B cell (primary cell): ENCODE results near the gene CDKAL1. TPM values are rescaled to one million over a fixed set of nuclear protein-coding genes. Genes with fewer than 3 reads are reported as not detected.

Experiments
- ATAC-seq: fragments of 200-7000 bp; cut with Tn5 transposase; one replicate; pipeline ENCODE4 v1.10.0; 2021; ENCODE audit warnings: low read depth, mild to moderate bottlenecking, moderate number of reproducible peaks, moderate library complexity
- CTCF ChIA-PET: fragments of 350-600 bp; sonication (Branson Sonifier 250); formaldehyde crosslinking; loops from one replicate; lab custom pipeline; 2021; ENCODE audit warnings: antibody characterized with exemption, inconsistent platforms; lab: Charles Lee
- POLR2A ChIA-PET: fragments of 350-600 bp; sonication (Branson Sonifier 250); formaldehyde crosslinking; loops from one replicate; lab custom pipeline; 2021; ENCODE audit warnings: antibody characterized with exemption; lab: Charles Lee
- DNase-seq: peaks from one replicate; pipeline ENCODE4 v3.0.0; 2013
- H2AFZ ChIP-seq: 2 replicates; pipeline ENCODE4 v1.6.1; 2012; ENCODE audit warnings: mild to moderate bottlenecking, low read depth, low read length; ENCODE audit not compliant: insufficient read depth, poor library complexity, severe bottlenecking
- H3K27ac ChIP-seq, 2 donors: 1 replicate in 1 of 2; 2 replicates in 1 of 2; pipeline ENCODE4 v1.5.1; 2012 to 2013; ENCODE audit warnings: low read length in 2 of 2, mild to moderate bottlenecking in 2 of 2, moderate library complexity in 1 of 2
- H3K27me3 ChIP-seq, 4 experiments: fragments of 200-600 bp in 1 of 4; sonication (generic) in 1 of 4; replicated peaks in 1 of 4; 1 replicate in 2 of 4; 2 replicates in 2 of 4; pipeline versions ENCODE4 v1.6.1 to v1.7.0; 2013 to 2016; ENCODE audit warnings: low read length in 3 of 4, mild to moderate bottlenecking in 2 of 4, mixed read lengths in 1 of 4, moderate library complexity in 1 of 4; ENCODE audit not compliant: insufficient read depth in 4 of 4, control insufficient read depth in 3 of 4; ENCODE audit errors: control extremely low read depth in 1 of 4
- H3K36me3 ChIP-seq, 2 experiments: replicated peaks in 1 of 2; 1 replicate in 1 of 2; 2 replicates in 1 of 2; pipeline versions ENCODE4 v1.6.1 to v1.7.1; 2013; ENCODE audit warnings: low read length in 1 of 2; ENCODE audit not compliant: insufficient read depth in 2 of 2, control insufficient read depth in 1 of 2; ENCODE audit errors: control extremely low read depth in 1 of 2, extremely low read depth in 1 of 2
- H3K4me1 ChIP-seq, 2 donors: fragments of 200-600 bp in 1 of 2; sonication (generic) in 1 of 2; 1 replicate in 1 of 2; 2 replicates in 1 of 2; pipeline versions ENCODE4 v1.5.1 to v1.6.1; 2013 to 2017; ENCODE audit warnings: low read length in 2 of 2; ENCODE audit not compliant: control insufficient read depth in 2 of 2, insufficient read depth in 2 of 2
- H3K4me2 ChIP-seq: replicated peaks from 2 replicates; pipeline ENCODE3; 2012; ENCODE audit warnings: mild to moderate bottlenecking, low read depth, low read length; ENCODE audit not compliant: poor library complexity, severe bottlenecking
- H3K4me3 ChIP-seq, 5 experiments: fragments of 200-600 bp in 1 of 5; sonication (generic) in 1 of 5; 1 replicate in 3 of 5; 2 replicates in 2 of 5; pipeline versions ENCODE4 v1.5.1 to v1.7.0; 2011 to 2016; ENCODE audit warnings: low read length in 4 of 5, mild to moderate bottlenecking in 4 of 5, low read depth in 2 of 5, control low read depth in 1 of 5, moderate library complexity in 1 of 5; ENCODE audit not compliant: insufficient read depth in 1 of 5; ENCODE audit errors: control extremely low read depth in 1 of 5, extremely low read depth in 1 of 5
- H3K79me2 ChIP-seq: fragments of 200-600 bp; sonication (generic); one replicate; pipeline ENCODE4 v1.6.0; 2016; ENCODE audit warnings: low read length; ENCODE audit not compliant: control insufficient read depth, insufficient read depth
- H3K9ac ChIP-seq: fragments of 200-600 bp; sonication (generic); 2 replicates; pipeline ENCODE4 v1.6.1; 2017; ENCODE audit warnings: mild to moderate bottlenecking, low read length, moderate library complexity
- H3K9me3 ChIP-seq, 3 donors: one replicate each; pipeline versions ENCODE4 v1.6.1 to v1.7.1; 2013; ENCODE audit warnings: low read length in 2 of 3; ENCODE audit not compliant: control insufficient read depth in 2 of 3, insufficient read depth in 1 of 3; ENCODE audit errors: control extremely low read depth in 1 of 3
- H4K20me1 ChIP-seq: 2 replicates; pipeline ENCODE4 v1.6.0; 2012; ENCODE audit warnings: mild to moderate bottlenecking, low read length; ENCODE audit not compliant: insufficient read depth, control insufficient read depth, poor library complexity, severe bottlenecking
- H3K27ac Mint-ChIP-seq: one replicate; pipeline ENCODE4 v1.8.0; 2021; ENCODE audit warnings: mixed read lengths
- H3K27me3 Mint-ChIP-seq: one replicate; pipeline ENCODE4 v1.8.0; 2021; ENCODE audit warnings: mixed read lengths
- H3K4me1 Mint-ChIP-seq: one replicate; pipeline ENCODE4 v1.8.0; 2021; ENCODE audit warnings: mixed read lengths
- H3K4me3 Mint-ChIP-seq: one replicate; pipeline ENCODE4 v1.8.0; 2021; ENCODE audit warnings: mixed read lengths
- H3K9me3 Mint-ChIP-seq: one replicate; pipeline ENCODE4 v1.8.0; 2022; ENCODE audit warnings: mixed read lengths; ENCODE audit not compliant: insufficient read depth
- CTCF ChIP-seq: fragments of 200-600 bp; IDR thresholded peaks from one replicate; pipeline ENCODE4 v1.8.0; 2022; ENCODE audit warnings: antibody characterized with exemption, mild to moderate bottlenecking
- EZH2 ChIP-seq: IDR thresholded peaks from 2 replicates; pipeline ENCODE4 v1.6.1; 2012; ENCODE audit warnings: borderline replicate concordance, low read depth, mild to moderate bottlenecking, moderate library complexity, low read length; ENCODE audit not compliant: insufficient read depth, poor library complexity, severe bottlenecking
- WGBS: methylation state at CpG from one replicate; pipeline ENCODE4 v1.1.5; 2013; ENCODE audit warnings: missing lambda C conversion rate; ENCODE audit not compliant: insufficient coverage; 5-methylcytosine and 5-hydroxymethylcytosine counted together
- intact Hi-C: fragments of 100-400 bp; cut with micrococcal nuclease; formaldehyde crosslinking; loops from one replicate; pipeline ENCODE4 v1.10.0; 2022
- polyA plus RNA-seq: library from polyadenylated mRNA; depleted of rRNA; stranded (reverse); fragments of >200 nt; gene quantifications from 2 replicates; pipeline ENCODE4 v1.2.3, GENCODE V29; 2012
- total RNA-seq, 2 donors: library from RNA; stranded (reverse); fragments of 120-200 nt in 1 of 2; gene quantifications; 1 replicate in 1 of 2; 2 replicates in 1 of 2; pipeline versions ENCODE4 v1.2.3 to v1.2.4, GENCODE V29; 2013 to 2022

The CDKAL1 gene
- total and polyA plus RNA-seq, 2 donors (not counting 1 experiment from before 2014, with no cell fraction given): 6.1 to 33.3 TPM

GRCh38 chr6:20620043-20620442 lies 85.8 kb downstream of the CDKAL1 start:
- H2AFZ ChIP-seq: no peak overlapping the region
- no peak for DNase-seq
- H3K9me3 Mint-ChIP-seq: no peaks in the 10 kb centered on the region
- no peak overlapping the region for H3K27ac Mint-ChIP-seq
- peaks cover 10% of the 10 kb centered on the region for H3K4me1 Mint-ChIP-seq
- no peak overlapping the region for H3K9ac ChIP-seq
- H4K20me1 ChIP-seq: no peaks in the 10 kb centered on the region
- no CpG with 5 or more reads among the region's 2 CpGs for WGBS
- H3K4me3 Mint-ChIP-seq: no peak overlapping the region
- ChIA-PET CTCF (no interaction called here), POLR2A (no interaction called here)
- H3K4me1 ChIP-seq: no peaks in the 10 kb centered on the region
- ATAC-seq: no peak
- TF ChIP-seq EZH2: no peak
- no peak for TF ChIP-seq CTCF
- peaks cover 8% of the 10 kb centered on the region for H3K79me2 ChIP-seq
- no peaks in the 10 kb centered on the region for H3K27me3 Mint-ChIP-seq
- H3K36me3 ChIP-seq: no peaks in the 10 kb centered on the region
- H3K27ac ChIP-seq: no peak overlapping the region
- H3K4me3 ChIP-seq: no peak overlapping the region
- H3K4me2 ChIP-seq: no peak overlapping the region
- no peaks in the 10 kb centered on the region for H3K9me3 ChIP-seq
- intact Hi-C loops: no loop called here
- H3K27me3 ChIP-seq: no peaks in the 10 kb centered on the region

- Histone ChIP-seq H3K4me1 (no peaks in the 10 kb centered on the region), H2AFZ (no peak overlapping the region), H3K9ac (no peak overlapping the region), H3K27ac (no peak overlapping the region), H3K9me3 (no peaks in the 10 kb centered on the region), H3K79me2 (peaks cover 3% of the 10 kb centered on the region), H3K4me2 (no peak overlapping the region), H4K20me1 (no peaks in the 10 kb centered on the region), H3K36me3 (no peaks in the 10 kb centered on the region), H3K27me3 (no peaks in the 10 kb centered on the region), H3K4me3 (no peak overlapping the region)
- ATAC-seq (no peak), DNase-seq (no peak)
- ChIA-PET POLR2A (no interaction called here), CTCF (no interaction called here)
- TF ChIP-seq CTCF (no peak), EZH2 (no peak)
- Mint-ChIP-seq H3K9me3 (no peaks in the 10 kb centered on the region), H3K27me3 (no peaks in the 10 kb centered on the region), H3K4me1 (peaks cover 9% of the 10 kb centered on the region), H3K27ac (no peak overlapping the region), H3K4me3 (no peak overlapping the region)
- intact Hi-C loops: no loop called here
These were observed 89.5 kb downstream of the CDKAL1 start for GRCh38 chr6:20623761-20624160.
